Measurements from ENCODE around the gene PPARD. TPM values are rescaled to one million over a fixed set of nuclear protein-coding genes. Genes with fewer than 3 reads are reported as not detected.

Gene PPARD
- polyA plus RNA-seq, 1 experiment = 40.9 TPM

GRCh38 chr6:35351422-35351821 lies 9.1 kb downstream of the PPARD start:
- ChIA-PET POLR2A (interaction anchor here (0.7 kb wide), 1 partner anchor 9 kb away, joined by 19 read pairs; no protein-coding TSS in a partner anchor), CTCF (interaction anchor here (0.6 to 1.2 kb wide), 2 partner anchors 9 to 988 kb away, joined by 3 read pairs; partner anchors contain the start of gene PPARD)
- H3K27me3 ChIP-seq (ENCODE audit: control insufficient read depth, insufficient read depth, low read length) = no peaks in the 10 kb centered on the region
- H3K4me3 ChIP-seq (ENCODE audit: low read depth, low read length) = no peak overlapping the region
- DNase-seq (ENCODE audit: low read depth) = no peak
- H3K36me3 ChIP-seq (ENCODE audit: control insufficient read depth, insufficient read depth, low read length) = peaks cover 19% of the 10 kb centered on the region
- TF ChIP-seq, protein P1, sequence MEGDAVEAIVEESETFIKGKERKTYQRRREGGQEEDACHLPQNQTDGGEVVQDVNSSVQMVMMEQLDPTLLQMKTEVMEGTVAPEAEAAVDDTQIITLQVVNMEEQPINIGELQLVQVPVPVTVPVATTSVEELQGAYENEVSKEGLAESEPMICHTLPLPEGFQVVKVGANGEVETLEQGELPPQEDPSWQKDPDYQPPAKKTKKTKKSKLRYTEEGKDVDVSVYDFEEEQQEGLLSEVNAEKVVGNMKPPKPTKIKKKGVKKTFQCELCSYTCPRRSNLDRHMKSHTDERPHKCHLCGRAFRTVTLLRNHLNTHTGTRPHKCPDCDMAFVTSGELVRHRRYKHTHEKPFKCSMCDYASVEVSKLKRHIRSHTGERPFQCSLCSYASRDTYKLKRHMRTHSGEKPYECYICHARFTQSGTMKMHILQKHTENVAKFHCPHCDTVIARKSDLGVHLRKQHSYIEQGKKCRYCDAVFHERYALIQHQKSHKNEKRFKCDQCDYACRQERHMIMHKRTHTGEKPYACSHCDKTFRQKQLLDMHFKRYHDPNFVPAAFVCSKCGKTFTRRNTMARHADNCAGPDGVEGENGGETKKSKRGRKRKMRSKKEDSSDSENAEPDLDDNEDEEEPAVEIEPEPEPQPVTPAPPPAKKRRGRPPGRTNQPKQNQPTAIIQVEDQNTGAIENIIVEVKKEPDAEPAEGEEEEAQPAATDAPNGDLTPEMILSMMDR (IDR thresholded peaks at IDR 0.05; ENCODE audit: insufficient read depth, low read depth, low read length) = no peak

DNA sequence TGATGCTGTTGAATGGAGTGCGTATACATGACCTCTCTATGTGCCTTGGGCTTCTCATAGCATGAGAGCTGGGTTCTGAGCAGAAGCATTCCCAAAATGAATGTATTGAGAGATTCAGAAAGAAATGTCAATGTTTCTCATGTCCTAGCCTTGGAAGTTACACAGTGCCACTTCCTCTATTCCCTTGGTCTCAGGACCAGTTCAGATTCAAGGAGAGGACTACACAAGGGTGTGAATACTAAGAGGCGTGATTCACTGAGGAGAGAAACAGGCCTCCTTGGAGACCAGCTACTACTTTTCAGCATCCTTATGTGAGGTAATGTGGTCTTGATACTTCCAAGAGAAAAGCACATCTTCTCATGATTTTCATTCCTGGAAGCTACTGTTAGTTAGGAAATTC lies 10.4 kb downstream of the PPARD start:
- Histone ChIP-seq H3K4me3 (ENCODE audit: low read depth, low read length) (no peak overlapping the region), H3K36me3 (ENCODE audit: control insufficient read depth, insufficient read depth, low read length) (peaks cover 16% of the 10 kb centered on the region), H3K27me3 (ENCODE audit: control insufficient read depth, insufficient read depth, low read length) (no peaks in the 10 kb centered on the region)
- TF ChIP-seq, protein P1 (IDR thresholded peaks at IDR 0.05; ENCODE audit: insufficient read depth, low read depth, low read length) = no peak
- POLR2A ChIA-PET = no interaction called here
- no peak for DNase-seq (ENCODE audit: low read depth)
- CTCF ChIA-PET = no interaction called here

- DNase-seq (ENCODE audit: low read depth) = no peak
- ChIA-PET POLR2A (no interaction called here), CTCF (interaction anchor here (0.8 to 0.9 kb wide), 2 partner anchors 12 to 113 kb away, joined by 3 read pairs; no protein-coding TSS in a partner anchor)
- no peaks in the 10 kb centered on the region for H3K27me3 ChIP-seq (ENCODE audit: control insufficient read depth, insufficient read depth, low read length)
- TF ChIP-seq, protein P1 (IDR thresholded peaks at IDR 0.05; ENCODE audit: insufficient read depth, low read depth, low read length) = no peak
- peaks cover 14% of the 10 kb centered on the region for H3K36me3 ChIP-seq (ENCODE audit: control insufficient read depth, insufficient read depth, low read length)
- no peak overlapping the region for H3K4me3 ChIP-seq (ENCODE audit: low read depth, low read length)
Measured at GRCh38 chr6:35354361-35355135, 12.2 kb downstream of the PPARD start.

DNA sequence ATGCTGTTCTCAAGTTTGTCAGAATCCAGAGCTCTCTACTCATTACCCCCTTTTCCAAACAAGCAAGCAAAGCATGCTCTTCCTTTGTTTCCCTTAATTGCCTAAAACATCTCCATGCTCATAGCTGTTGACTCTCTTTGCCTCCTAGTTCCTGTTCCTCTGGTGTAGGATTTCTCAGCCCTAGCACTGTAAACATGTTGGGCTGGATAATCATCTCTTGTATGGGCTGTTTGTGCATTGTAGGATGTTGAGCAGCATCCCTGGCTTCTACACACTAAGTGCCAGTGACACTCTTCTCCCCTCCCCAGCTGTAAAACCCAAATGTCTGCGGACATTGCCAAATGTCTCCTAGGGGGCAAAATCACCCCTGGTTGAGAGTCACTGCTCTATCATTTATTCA lies 14.0 kb downstream of the PPARD start:
- TF ChIP-seq, protein P1 (IDR thresholded peaks at IDR 0.05; ENCODE audit: insufficient read depth, low read depth, low read length) = no peak
- peaks cover 16% of the 10 kb centered on the region for H3K36me3 ChIP-seq (ENCODE audit: control insufficient read depth, insufficient read depth, low read length)
- no peak for DNase-seq (ENCODE audit: low read depth)
- POLR2A ChIA-PET = interaction anchor here (0.6 kb wide), 1 partner anchor 10 kb away, joined by 3 read pairs; no protein-coding TSS in a partner anchor
- CTCF ChIA-PET = interaction anchor here (0.9 to 1.7 kb wide), 4 partner anchors 12 to 116 kb away, joined by 3 to 4 read pairs (median 4); no protein-coding TSS in a partner anchor
- no peaks in the 10 kb centered on the region for H3K27me3 ChIP-seq (ENCODE audit: control insufficient read depth, insufficient read depth, low read length)
- H3K4me3 ChIP-seq (ENCODE audit: low read depth, low read length) = no peak overlapping the region

- Histone ChIP-seq H3K27me3 (ENCODE audit: control insufficient read depth, insufficient read depth, low read length) (no peaks in the 10 kb centered on the region), H3K36me3 (ENCODE audit: control insufficient read depth, insufficient read depth, low read length) (peaks cover 12% of the 10 kb centered on the region), H3K4me3 (ENCODE audit: low read depth, low read length) (no peak overlapping the region)
- ChIA-PET CTCF (interaction anchor here (1.0 to 1.5 kb wide), 2 partner anchors 10 to 13 kb away, joined by 3 to 4 read pairs; no protein-coding TSS in a partner anchor), POLR2A (no interaction called here)
- TF ChIP-seq, protein P1 (IDR thresholded peaks at IDR 0.05; ENCODE audit: insufficient read depth, low read depth, low read length) = no peak
- DNase-seq (ENCODE audit: low read depth) = no peak
Measured at GRCh38 chr6:35357677-35358076, 15.3 kb downstream of the PPARD start.

Measured in BJ (cell line).